PFSK-1 (cell line): ENCODE measurements around the gene WWC2.

Experiments used
- POLR2AphosphoS5 ChIP-seq: IDR thresholded peaks from 2 replicates; pipeline ENCODE4 v1.6.1; 2012; ENCODE audit warnings: low read depth, mild to moderate bottlenecking, control low read depth, low read length, moderate library complexity
- TAF1 ChIP-seq: IDR thresholded peaks from 2 replicates; pipeline ENCODE4 v1.6.1; 2012; ENCODE audit warnings: low read length, control low read depth, borderline replicate concordance; ENCODE audit not compliant: insufficient read depth
- TF ChIP-seq, protein P1 (sequence below), 2 experiments: IDR thresholded peaks; 2 replicates each; pipeline versions ENCODE4 v1.6.1 to v1.8.0; 2011 to 2012; ENCODE audit warnings: low read depth in 2 of 2, low read length in 2 of 2, control low read depth in 1 of 2, inconsistent platforms in 1 of 2, mild to moderate bottlenecking in 1 of 2, moderate library complexity in 1 of 2; ENCODE audit not compliant: insufficient read depth in 1 of 2

DNA sequence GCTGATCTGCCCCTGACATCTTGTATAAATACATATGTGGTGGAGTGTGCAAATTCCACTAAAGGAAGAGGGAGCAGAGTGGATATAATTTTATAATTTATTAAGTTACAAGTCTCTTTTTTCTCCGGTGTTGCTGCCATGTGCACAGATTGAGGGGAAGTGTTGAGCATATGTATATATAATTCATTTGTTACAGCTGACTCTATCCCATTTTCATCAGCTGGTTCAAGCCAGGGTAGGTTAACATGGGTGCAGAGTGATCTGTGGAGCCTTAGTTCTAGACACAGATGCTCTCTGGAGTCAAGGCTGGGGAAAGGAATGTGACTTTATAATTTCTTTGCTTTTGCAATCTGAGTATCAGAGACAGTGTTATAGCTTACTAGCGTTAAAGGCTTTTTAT, 103.5 kb downstream of the WWC2 start:
- TF ChIP-seq TAF1 (no peak), POLR2AphosphoS5 (no peak)
- TF ChIP-seq, protein P1, sequence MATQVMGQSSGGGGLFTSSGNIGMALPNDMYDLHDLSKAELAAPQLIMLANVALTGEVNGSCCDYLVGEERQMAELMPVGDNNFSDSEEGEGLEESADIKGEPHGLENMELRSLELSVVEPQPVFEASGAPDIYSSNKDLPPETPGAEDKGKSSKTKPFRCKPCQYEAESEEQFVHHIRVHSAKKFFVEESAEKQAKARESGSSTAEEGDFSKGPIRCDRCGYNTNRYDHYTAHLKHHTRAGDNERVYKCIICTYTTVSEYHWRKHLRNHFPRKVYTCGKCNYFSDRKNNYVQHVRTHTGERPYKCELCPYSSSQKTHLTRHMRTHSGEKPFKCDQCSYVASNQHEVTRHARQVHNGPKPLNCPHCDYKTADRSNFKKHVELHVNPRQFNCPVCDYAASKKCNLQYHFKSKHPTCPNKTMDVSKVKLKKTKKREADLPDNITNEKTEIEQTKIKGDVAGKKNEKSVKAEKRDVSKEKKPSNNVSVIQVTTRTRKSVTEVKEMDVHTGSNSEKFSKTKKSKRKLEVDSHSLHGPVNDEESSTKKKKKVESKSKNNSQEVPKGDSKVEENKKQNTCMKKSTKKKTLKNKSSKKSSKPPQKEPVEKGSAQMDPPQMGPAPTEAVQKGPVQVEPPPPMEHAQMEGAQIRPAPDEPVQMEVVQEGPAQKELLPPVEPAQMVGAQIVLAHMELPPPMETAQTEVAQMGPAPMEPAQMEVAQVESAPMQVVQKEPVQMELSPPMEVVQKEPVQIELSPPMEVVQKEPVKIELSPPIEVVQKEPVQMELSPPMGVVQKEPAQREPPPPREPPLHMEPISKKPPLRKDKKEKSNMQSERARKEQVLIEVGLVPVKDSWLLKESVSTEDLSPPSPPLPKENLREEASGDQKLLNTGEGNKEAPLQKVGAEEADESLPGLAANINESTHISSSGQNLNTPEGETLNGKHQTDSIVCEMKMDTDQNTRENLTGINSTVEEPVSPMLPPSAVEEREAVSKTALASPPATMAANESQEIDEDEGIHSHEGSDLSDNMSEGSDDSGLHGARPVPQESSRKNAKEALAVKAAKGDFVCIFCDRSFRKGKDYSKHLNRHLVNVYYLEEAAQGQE (IDR thresholded peaks at IDR 0.05; ENCODE audit: insufficient read depth in 1 of 2, low read depth in 2 of 2, low read length in 2 of 2), result no peak
